GM23338 (cell line): ENCODE measurements around the gene NUMBL. TPM values are rescaled to one million over a fixed set of nuclear protein-coding genes. Genes with fewer than 3 reads are reported as not detected.

Experiments used
- ATAC-seq: fragments of 200-7000 bp; cut with Tn5 transposase; 3 replicates; pipeline ENCODE4 v1.9.1; 2020
- DNase-seq: peaks from one replicate; pipeline ENCODE4 v3.0.0-alpha.2; 2015; ENCODE audit warnings: low spot score
- H2AFZ ChIP-seq: fragments of 200-600 bp; sonication (generic); 2 replicates; pipeline ENCODE4 v1.8.0; 2016; ENCODE audit warnings: antibody characterized with exemption, mild to moderate bottlenecking, moderate library complexity
- H3F3A ChIP-seq: fragments of 200-600 bp; sonication (generic); replicated peaks from 2 replicates; pipeline ENCODE4 v1.8.0; 2017; ENCODE audit warnings: antibody characterized with exemption, mixed run types, low read depth
- H3K27ac ChIP-seq: fragments of 200-600 bp; sonication (generic); 2 replicates; pipeline ENCODE4 v1.6.1; 2016; ENCODE audit warnings: low read depth
- H3K27me3 ChIP-seq: fragments of 200-600 bp; sonication (generic); 2 replicates; pipeline ENCODE4 v1.8.0; 2016; ENCODE audit warnings: mild to moderate bottlenecking, mixed run types, moderate library complexity; ENCODE audit not compliant: insufficient read depth
- H3K36me3 ChIP-seq: fragments of 200-600 bp; sonication (generic); 2 replicates; pipeline ENCODE4 v1.8.0; 2016; ENCODE audit warnings: mild to moderate bottlenecking; ENCODE audit not compliant: insufficient read depth
- H3K4me1 ChIP-seq: fragments of 200-600 bp; sonication (generic); 2 replicates; pipeline ENCODE4 v1.8.0; 2016; ENCODE audit warnings: mild to moderate bottlenecking, moderate library complexity; ENCODE audit not compliant: insufficient read depth
- H3K4me2 ChIP-seq: fragments of 200-600 bp; sonication (generic); 2 replicates; pipeline ENCODE4 v1.7.1; 2017; ENCODE audit warnings: mixed run types
- H3K4me3 ChIP-seq: fragments of 200-600 bp; sonication (generic); 2 replicates; pipeline ENCODE4 v1.6.1; 2016; ENCODE audit warnings: mixed run types
- H3K79me2 ChIP-seq: fragments of 200-600 bp; sonication (generic); replicated peaks from 2 replicates; pipeline ENCODE4 v1.8.0; 2017; ENCODE audit warnings: mild to moderate bottlenecking; ENCODE audit not compliant: insufficient read depth
- H3K9me2 ChIP-seq: fragments of 200-600 bp; sonication (generic); 2 replicates; pipeline ENCODE4 v1.8.0; 2017; ENCODE audit not compliant: insufficient read depth
- H4K20me1 ChIP-seq: fragments of 200-600 bp; sonication (generic); replicated peaks from 2 replicates; pipeline ENCODE4 v1.8.0; 2017; ENCODE audit warnings: mild to moderate bottlenecking; ENCODE audit not compliant: insufficient read depth
- H3K27ac Mint-ChIP-seq: 2 replicates; pipeline ENCODE4 v1.8.0; 2020; ENCODE audit warnings: inconsistent platforms, mild to moderate bottlenecking, moderate library complexity, mixed read lengths
- H3K27me3 Mint-ChIP-seq: 3 replicates; pipeline ENCODE4 v1.8.0; 2022; ENCODE audit warnings: low read depth, mild to moderate bottlenecking, moderate library complexity, mixed read lengths, inconsistent platforms; ENCODE audit not compliant: insufficient read depth, poor library complexity
- H3K36me3 Mint-ChIP-seq: 3 replicates; pipeline ENCODE4 v1.8.0; 2021; ENCODE audit warnings: low read depth, mild to moderate bottlenecking, inconsistent platforms, moderate library complexity, mixed read lengths
- H3K4me1 Mint-ChIP-seq: 3 replicates; pipeline ENCODE4 v1.8.0; 2020; ENCODE audit warnings: mild to moderate bottlenecking, inconsistent platforms, mixed read lengths
- H3K4me3 Mint-ChIP-seq: 3 replicates; pipeline ENCODE4 v1.8.0; 2021; ENCODE audit warnings: moderate library complexity, mild to moderate bottlenecking, inconsistent platforms, mixed read lengths
- H3K9me3 Mint-ChIP-seq: 3 replicates; pipeline ENCODE4 v1.8.0; 2020; ENCODE audit warnings: moderate library complexity, mild to moderate bottlenecking, inconsistent platforms, mixed read lengths
- CTCF ChIP-seq, 2 experiments: fragments of 200-600 bp in 1 of 2; sonication (generic) in 1 of 2; conservative IDR thresholded peaks; 2 replicates each; pipeline versions ENCODE4 v1.5.1 to v1.6.1; 2016 to 2017; ENCODE audit warnings: antibody characterized with exemption in 2 of 2, low read depth in 2 of 2, mild to moderate bottlenecking in 2 of 2, moderate library complexity in 1 of 2
- EZH2 ChIP-seq: fragments of 200-600 bp; sonication (generic); IDR thresholded peaks from one replicate; pipeline ENCODE4 v1.8.0; 2017; ENCODE audit warnings: antibody characterized with exemption, mild to moderate bottlenecking, low read depth; ENCODE audit not compliant: unreplicated experiment
- EZH2phosphoT487 ChIP-seq: fragments of 200-600 bp; sonication (generic); IDR thresholded peaks from one replicate; pipeline ENCODE4 v1.8.1; 2018; ENCODE audit warnings: antibody characterized with exemption; ENCODE audit not compliant: unreplicated experiment
- POLR2AphosphoS5 ChIP-seq: IDR thresholded peaks from 2 replicates; pipeline ENCODE4 v1.6.1; 2016; ENCODE audit warnings: antibody characterized with exemption, low read depth
- REST ChIP-seq: IDR thresholded peaks from one replicate; pipeline ENCODE4 v1.6.1; 2018; ENCODE audit warnings: antibody characterized with exemption; ENCODE audit not compliant: unreplicated experiment
- polyA plus RNA-seq: library from polyadenylated mRNA; unstranded; fragments of >200 nt; fragmentation: Nextera tagmentation; extraction: Ambion mirVana; gene quantifications from 2 replicates; pipeline ENCODE4 v1.2.1, GENCODE V29; 2016
- total RNA-seq: library from RNA; depleted of rRNA; stranded (reverse); fragments of >200 nt; shearing (Covaris generic); gene quantifications from 2 replicates; pipeline ENCODE4 v1.2.3, GENCODE V29; 2014

Gene NUMBL
- total and polyA plus RNA-seq, 2 experiments from 2014 or later = 8.5 to 28.5 TPM

DNA sequence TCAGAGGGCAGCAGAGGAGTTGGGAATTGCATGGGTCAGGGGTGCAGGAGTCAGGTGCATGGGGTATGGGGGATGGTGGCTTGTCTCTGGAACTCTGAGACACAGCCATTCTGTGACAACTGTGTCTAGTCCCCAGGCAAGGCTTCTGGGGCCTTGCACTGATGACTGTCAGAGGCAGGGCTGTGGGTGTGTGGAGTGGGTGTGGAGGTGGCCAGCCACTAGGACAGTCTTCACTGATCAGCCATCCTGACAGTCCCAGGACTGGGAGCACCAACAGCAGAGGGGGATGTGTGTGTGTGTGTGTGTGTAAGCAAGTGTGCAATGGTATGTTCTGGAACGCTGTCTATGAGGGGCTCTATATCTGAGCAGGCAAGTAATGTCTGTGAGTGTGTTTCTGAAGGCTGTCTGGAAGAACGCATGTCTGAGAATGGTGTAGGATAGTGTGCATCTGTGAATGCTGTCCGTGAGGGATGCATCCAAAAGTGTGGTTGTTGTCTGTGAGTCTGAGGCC, 5.4 kb downstream of the NUMBL start:
- no peak for ATAC-seq
- Mint-ChIP-seq H3K4me3 (no peak overlapping the region), H3K27ac (no peak overlapping the region), H3K36me3 (peaks cover 35% of the 10 kb centered on the region), H3K4me1 (no peaks in the 10 kb centered on the region), H3K9me3 (no peaks in the 10 kb centered on the region; the same call in 2 of the 3 replicates), H3K27me3 (peaks cover 8% of the 10 kb centered on the region)
- DNase-seq = no peak
- H3K9me2 ChIP-seq = no peaks in the 10 kb centered on the region
- no peak overlapping the region for H2AFZ ChIP-seq
- H3K27ac ChIP-seq = no peak overlapping the region
- no peaks in the 10 kb centered on the region for H3K4me1 ChIP-seq
- no peaks in the 10 kb centered on the region for H3K27me3 ChIP-seq
- H3K4me2 ChIP-seq = no peak overlapping the region
- 0 out of 2 replicates have a peak, but pooled peaks cover 3% of the 10 kb centered on the region for H3K36me3 ChIP-seq
- peaks cover 18% of the 10 kb centered on the region for H3K79me2 ChIP-seq
- H3F3A ChIP-seq = no peaks in the 10 kb centered on the region
- H4K20me1 ChIP-seq = peaks cover 8% of the 10 kb centered on the region
- H3K4me3 ChIP-seq = no peak overlapping the region
- no peak for TF ChIP-seq REST

DNA sequence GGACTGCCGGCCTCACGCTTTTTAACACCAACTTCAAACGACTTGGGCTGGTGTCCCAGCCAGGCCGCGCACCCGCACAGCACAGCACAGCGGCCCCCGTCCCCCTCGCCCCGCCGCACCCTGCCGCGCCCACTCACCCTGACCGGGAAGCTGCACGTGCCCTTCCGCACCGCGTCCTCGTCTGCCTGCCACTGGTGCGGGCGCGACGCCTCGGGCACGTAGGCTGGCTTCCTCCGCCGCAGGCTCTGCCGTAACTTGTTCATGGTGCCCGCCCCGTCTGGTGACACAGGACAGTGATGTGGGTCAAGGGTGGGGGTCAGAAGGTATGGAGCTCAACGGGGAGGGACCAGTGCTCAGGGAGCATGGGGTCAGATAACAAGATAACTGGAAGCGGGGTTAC, 6.2 kb downstream of the NUMBL start:
- Mint-ChIP-seq H3K27ac (no peak overlapping the region), H3K4me1 (no peaks in the 10 kb centered on the region), H3K4me3 (no peak overlapping the region), H3K9me3 (no peaks in the 10 kb centered on the region; the same call in 2 of the 3 replicates), H3K36me3 (peaks cover 39% of the 10 kb centered on the region), H3K27me3 (peaks cover 8% of the 10 kb centered on the region)
- no peaks in the 10 kb centered on the region for H3F3A ChIP-seq
- peaks cover 8% of the 10 kb centered on the region for H4K20me1 ChIP-seq
- H3K36me3 ChIP-seq = 0 out of 2 replicates have a peak, but pooled peaks cover 3% of the 10 kb centered on the region
- no peak overlapping the region for H2AFZ ChIP-seq
- no peak overlapping the region for H3K4me3 ChIP-seq
- DNase-seq = no peak
- no peak for ATAC-seq
- no peak overlapping the region for H3K27ac ChIP-seq
- no peaks in the 10 kb centered on the region for H3K27me3 ChIP-seq
- TF ChIP-seq POLR2AphosphoS5 = no peak
- TF ChIP-seq CTCF (conservative IDR thresholded peaks at IDR 0.05; ENCODE audit: low read depth in 2 of 2) = no peak
- H3K4me2 ChIP-seq = no peak overlapping the region
- peaks cover 12% of the 10 kb centered on the region; the same call in 1 of the 2 replicates for H3K79me2 ChIP-seq
- no peaks in the 10 kb centered on the region for H3K4me1 ChIP-seq
- no peaks in the 10 kb centered on the region for H3K9me2 ChIP-seq

- Histone ChIP-seq H4K20me1 (peaks cover 3% of the 10 kb centered on the region), H3K27me3 (no peaks in the 10 kb centered on the region), H3K4me1 (no peaks in the 10 kb centered on the region), H3K4me2 (no peak overlapping the region), H2AFZ (no peak overlapping the region), H3F3A (no peaks in the 10 kb centered on the region), H3K36me3 (0 out of 2 replicates have a peak, but pooled peaks cover 3% of the 10 kb centered on the region), H3K9me2 (no peaks in the 10 kb centered on the region), H3K4me3 (no peak overlapping the region), H3K27ac (no peak overlapping the region), H3K79me2 (peaks cover 6% of the 10 kb centered on the region; the same call in 1 of the 2 replicates)
- H3K4me1 Mint-ChIP-seq = no peaks in the 10 kb centered on the region
- no peak overlapping the region for H3K4me3 Mint-ChIP-seq
- H3K9me3 Mint-ChIP-seq = no peaks in the 10 kb centered on the region; the same call in 2 of the 3 replicates
- peaks cover 8% of the 10 kb centered on the region for H3K27me3 Mint-ChIP-seq
- TF ChIP-seq CTCF (conservative IDR thresholded peaks at IDR 0.05; ENCODE audit: low read depth in 2 of 2) (no peak), EZH2 (no peak), EZH2phosphoT487 (no peak)
- DNase-seq (no peak), ATAC-seq (no peak)
- H3K36me3 Mint-ChIP-seq = peaks cover 46% of the 10 kb centered on the region
- no peak overlapping the region for H3K27ac Mint-ChIP-seq
Observed at GRCh38 chr19:40683437-40683836, 7.0 kb downstream of the NUMBL start.
